Middle frontal gyrus (tissue), 1 donor: Measurements from ENCODE around the gene PIK3C2G.

ENCODE experiments used
- DNase-seq: peaks from one replicate; pipeline ENCODE4 v3.0.0-alpha.2; 2015; ENCODE audit warnings: low spot score; ENCODE audit errors: extremely low spot score

Gene PIK3C2G

GRCh38 chr12:18270958-18271460 is 9.7 kb downstream of the PIK3C2G start:
- DNase-seq = no peak

- no peak for DNase-seq
Measured at GRCh38 chr12:18275981-18276380, 14.7 kb downstream of the PIK3C2G start.

- no peak for DNase-seq
Measured at GRCh38 chr12:18277196-18277595, 15.9 kb downstream of the PIK3C2G start.

- no peak for DNase-seq
Measured at GRCh38 chr12:18280728-18281127, 19.4 kb downstream of the PIK3C2G start.

GRCh38 chr12:18281941-18282340 is 20.6 kb downstream of the PIK3C2G start:
- no peak for DNase-seq

GRCh38 chr12:18283831-18284230 is 22.5 kb downstream of the PIK3C2G start:
- no peak for DNase-seq

GRCh38 chr12:18284386-18284785 is 23.1 kb downstream of the PIK3C2G start:
- DNase-seq = no peak

- no peak for DNase-seq
Measured at GRCh38 chr12:18285161-18285560, 23.8 kb downstream of the PIK3C2G start.

- no peak for DNase-seq
Measured at GRCh38 chr12:18290386-18290785, 29.1 kb downstream of the PIK3C2G start.

- DNase-seq = no peak
Measured at GRCh38 chr12:18294889-18295288, 33.6 kb downstream of the PIK3C2G start.

- no peak for DNase-seq
Measured at GRCh38 chr12:18296201-18296908, 35.0 kb downstream of the PIK3C2G start.

GRCh38 chr12:18296909-18297280 is 35.6 kb downstream of the PIK3C2G start:
- no peak for DNase-seq

- DNase-seq = no peak
Measured at GRCh38 chr12:18297902-18298301, 36.6 kb downstream of the PIK3C2G start.

GRCh38 chr12:18302809-18303430 is 41.6 kb downstream of the PIK3C2G start:
- no peak for DNase-seq

- no peak for DNase-seq
Measured at GRCh38 chr12:18304609-18305008, 43.3 kb downstream of the PIK3C2G start.

GRCh38 chr12:18306311-18306710 is 45.0 kb downstream of the PIK3C2G start:
- no peak for DNase-seq

- DNase-seq = no peak
Measured at GRCh38 chr12:18313306-18313705, 52.0 kb downstream of the PIK3C2G start.

- no peak for DNase-seq
Measured at GRCh38 chr12:18320036-18320617, 58.8 kb downstream of the PIK3C2G start.

- DNase-seq = no peak
Measured at GRCh38 chr12:18320976-18321375, 59.7 kb downstream of the PIK3C2G start.

- DNase-seq = no peak
Measured at GRCh38 chr12:18323159-18323558, 61.8 kb downstream of the PIK3C2G start.

GRCh38 chr12:18327036-18327435 is 65.7 kb downstream of the PIK3C2G start:
- no peak for DNase-seq

- DNase-seq = no peak
Measured at GRCh38 chr12:18332173-18332572, 70.9 kb downstream of the PIK3C2G start.

GRCh38 chr12:18339633-18340032 is 78.3 kb downstream of the PIK3C2G start:
- DNase-seq = no peak
